GM18907 (cell line): Measurements from ENCODE around the gene MIPEP.

Source experiments
- ATAC-seq: cut with Tn5 transposase; IDR thresholded peaks from one replicate; pipeline ENCODE4 v1.9.1; 2021; ENCODE audit warnings: mild to moderate bottlenecking, moderate library complexity; ENCODE audit not compliant: unreplicated experiment

The MIPEP gene

DNA sequence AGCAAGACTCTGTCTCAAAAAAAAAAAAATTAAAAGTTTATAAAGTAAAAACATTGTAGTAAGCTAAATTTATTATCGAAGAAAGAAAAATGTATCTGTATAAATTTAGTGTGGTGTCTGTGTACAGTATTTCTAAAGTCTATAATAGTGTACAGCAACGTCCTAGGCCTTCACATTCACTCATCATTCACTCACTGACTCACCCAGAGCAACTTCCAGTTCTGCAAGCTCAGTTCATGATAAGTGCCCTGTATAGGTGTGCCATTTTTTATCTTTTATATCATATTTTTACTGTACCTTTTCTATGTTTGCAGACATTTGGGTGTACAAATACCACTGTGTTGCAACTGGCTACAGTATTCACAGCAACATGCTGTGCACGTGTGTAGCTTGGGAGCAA, 200.9 kb downstream of the MIPEP start:
- ATAC-seq = no peak

GRCh38 chr13:23687614-23688013, 201.6 kb downstream of the MIPEP start:
- ATAC-seq = no peak

DNA sequence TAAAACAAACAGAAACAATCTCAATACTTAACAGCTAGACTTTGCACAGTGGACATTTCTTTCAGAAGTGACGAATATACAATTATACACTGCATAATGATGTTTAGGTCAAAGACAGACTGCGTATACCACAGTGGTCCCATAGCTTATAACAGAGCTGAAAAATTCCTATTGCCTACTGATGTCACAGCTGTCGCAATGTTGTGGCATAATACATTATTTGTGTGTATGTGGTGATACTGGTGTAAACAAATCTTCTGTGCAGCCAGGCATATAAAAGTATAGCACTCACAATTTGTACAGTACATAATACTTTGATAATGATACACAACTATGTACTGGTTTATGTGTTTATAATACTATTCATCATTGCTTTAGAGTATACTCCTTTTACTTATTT, 202.3 kb downstream of the MIPEP start:
- ATAC-seq = no peak

- ATAC-seq = no peak
These were observed 203.8 kb downstream of the MIPEP start for GRCh38 chr13:23685416-23685815.

DNA sequence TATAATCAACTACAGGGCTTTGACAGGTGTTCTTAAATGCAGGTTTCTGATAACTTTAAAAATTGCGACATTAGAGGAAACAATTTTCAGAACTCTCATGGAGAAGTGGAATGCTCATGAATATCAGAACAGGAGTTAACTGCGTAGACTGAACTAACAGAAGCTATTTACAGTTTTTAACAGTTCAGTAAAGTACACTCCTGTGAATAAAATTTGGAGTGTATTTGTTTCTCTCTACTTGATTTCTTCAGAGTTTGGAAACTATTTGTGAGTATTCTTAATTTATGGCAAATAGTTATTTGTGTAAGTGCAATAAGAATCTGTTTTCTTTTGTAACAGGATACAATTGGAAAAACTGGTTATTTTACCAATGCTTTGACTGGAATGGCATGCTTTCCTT, 204.6 kb downstream of the MIPEP start:
- no peak for ATAC-seq

DNA sequence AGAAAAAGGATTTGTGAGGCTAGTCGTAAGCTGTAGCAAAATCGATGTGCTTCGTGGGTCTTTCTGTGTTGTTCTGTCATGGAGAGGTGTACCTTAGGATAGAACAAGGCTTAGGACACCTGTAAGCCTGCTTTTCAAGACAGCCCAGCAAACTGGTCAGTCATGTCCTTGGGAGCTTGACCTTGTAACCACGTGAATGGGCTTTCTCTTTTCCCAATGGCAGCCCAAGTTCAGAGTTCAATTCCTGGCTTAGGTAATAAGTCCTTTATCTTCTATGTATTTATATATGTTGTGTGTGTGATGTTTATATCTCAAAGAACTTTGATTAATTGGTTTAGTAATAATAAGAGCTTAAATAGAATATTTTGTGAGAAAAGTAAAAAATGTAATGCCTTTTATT, 206.1 kb downstream of the MIPEP start:
- no peak for ATAC-seq

DNA sequence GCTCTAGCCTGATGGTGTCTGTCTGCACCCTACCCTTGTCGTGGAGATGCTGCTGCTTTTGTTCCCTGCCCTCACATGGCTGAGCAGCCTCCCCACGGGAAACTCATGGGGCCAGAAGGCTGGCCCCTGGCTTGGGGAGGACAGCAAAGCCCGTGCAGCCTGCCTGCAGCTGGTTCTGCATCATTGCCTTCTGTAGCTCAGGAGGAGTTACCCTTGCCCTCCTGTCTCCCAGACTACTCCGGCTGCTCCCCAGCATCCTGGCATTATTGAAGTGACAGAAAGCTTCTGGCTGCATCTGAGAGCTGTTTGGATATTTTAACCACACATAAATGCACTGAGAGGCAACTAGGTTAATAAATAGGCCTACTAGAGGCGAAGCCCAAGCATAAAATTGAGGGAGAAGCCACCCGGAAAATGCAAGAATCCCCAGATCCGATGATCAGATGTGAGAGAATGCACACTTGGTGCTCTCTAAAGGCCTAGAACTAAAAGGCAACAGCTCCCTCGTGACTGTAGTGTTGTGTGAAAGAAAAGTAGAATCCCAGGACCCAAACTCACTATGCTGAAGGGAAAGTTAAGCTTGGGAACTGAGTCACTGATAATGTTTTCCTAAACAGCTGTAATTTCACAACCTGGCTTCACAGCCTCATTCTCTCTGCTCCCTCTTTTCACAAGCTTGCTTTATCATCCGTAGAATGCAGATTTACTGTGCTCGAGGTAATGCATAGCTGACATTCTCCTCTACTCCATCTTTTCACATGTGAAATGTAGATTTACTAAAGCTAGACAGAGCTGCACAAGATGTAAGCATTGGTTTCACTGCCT, 208.1 kb downstream of the MIPEP start:
- no peak for ATAC-seq
